Activated naive CD4-positive, alpha-beta T cell treated with anti-CD3 and anti-CD28 coated beads, Interleukin-2, amount 50 U/mL, for 16 hours (primary cell): ENCODE measurements around the gene BHMT2.

Source experiments
- DNase-seq: peaks from one replicate; pipeline ENCODE4 v3.0.0-alpha.2; 2020

Gene BHMT2

GRCh38 chr5:79069488-79070349 is at the start of gene BHMT2, which contains the start of gene DMGDH:
BHMT2 (plus strand) TSS chr5:79069767; CDS start chr5:79069783, 16 bp downstream.
DMGDH (minus strand) TSS chr5:79069674; CDS start chr5:79069620, 54 bp downstream.
- DNase-seq = no peak

GRCh38 chr5:79020861-79021561 is 48.6 kb upstream of the BHMT2 start:
- DNase-seq = peak; percentile 32

- no peak for DNase-seq
Observed at GRCh38 chr5:79021753-79022152, 47.8 kb upstream of the BHMT2 start.

- no peak for DNase-seq
Observed at GRCh38 chr5:79022771-79023170, 46.8 kb upstream of the BHMT2 start.

GRCh38 chr5:79023348-79023747 is 46.2 kb upstream of the BHMT2 start:
- no peak for DNase-seq

- DNase-seq = no peak
Observed at GRCh38 chr5:79023947-79024346, 45.6 kb upstream of the BHMT2 start.

GRCh38 chr5:79025054-79025472 is 44.5 kb upstream of the BHMT2 start:
- peak; percentile 50 for DNase-seq

- DNase-seq = no peak
Observed at GRCh38 chr5:79030663-79031484, 38.7 kb upstream of the BHMT2 start.

GRCh38 chr5:79031485-79031867 is 38.1 kb upstream of the BHMT2 start:
- DNase-seq = no peak

- no peak for DNase-seq
Observed at GRCh38 chr5:79032031-79032695, 37.4 kb upstream of the BHMT2 start.

GRCh38 chr5:79032782-79033181 is 36.8 kb upstream of the BHMT2 start:
- DNase-seq = no peak

GRCh38 chr5:79035237-79035636 is 34.3 kb upstream of the BHMT2 start:
- DNase-seq = no peak

GRCh38 chr5:79036769-79037168 is 32.8 kb upstream of the BHMT2 start:
- no peak for DNase-seq

GRCh38 chr5:79042188-79042587 is 27.4 kb upstream of the BHMT2 start:
- no peak for DNase-seq

- DNase-seq = no peak
Observed at GRCh38 chr5:79047199-79047598, 22.4 kb upstream of the BHMT2 start.

GRCh38 chr5:79048437-79048836 is 21.1 kb upstream of the BHMT2 start:
- no peak for DNase-seq

GRCh38 chr5:79050498-79050897 is 19.1 kb upstream of the BHMT2 start:
- no peak for DNase-seq

- DNase-seq = no peak
Observed at GRCh38 chr5:79053321-79053720, 16.2 kb upstream of the BHMT2 start.

GRCh38 chr5:79055017-79055416 is 14.6 kb upstream of the BHMT2 start:
- no peak for DNase-seq

- DNase-seq = no peak
Observed at GRCh38 chr5:79056847-79057246, 12.7 kb upstream of the BHMT2 start.

- DNase-seq = no peak
Observed at GRCh38 chr5:79059674-79060073, 9.9 kb upstream of the BHMT2 start.

GRCh38 chr5:79062436-79062835 is 7.1 kb upstream of the BHMT2 start:
- no peak for DNase-seq

GRCh38 chr5:79070350-79070667 is 742 bp downstream of the BHMT2 start:
- DNase-seq = no peak
